GM12878 (cell line): ENCODE measurements around the gene ZNF284. TPM values are rescaled to one million over a fixed set of nuclear protein-coding genes. Genes with fewer than 3 reads are reported as not detected.
A peak's percentile ranks its signal among the peaks of the same experiment; 100 is the strongest.

ENCODE experiments used
- ATAC-seq: fragments of 200-7000 bp; cut with Tn5 transposase; 3 replicates; pipeline ENCODE4 v1.9.1; 2020; ENCODE audit warnings: mild to moderate bottlenecking, moderate library complexity
- BruUV-seq: library from RNA; stranded (reverse); fragments of 400-500 nt; replicated peaks from 2 replicates; lab custom pipeline; 2021; lab: Mats Ljungman, UMichigan
- CTCF ChIA-PET: fragments of 300-600 bp; sonication (Branson Sonifier 250); formaldehyde crosslinking; extraction: SDS; loops from one replicate; lab custom pipeline; 2021; ENCODE audit warnings: inconsistent platforms; lab: Yijun Ruan, JAX
- POLR2A ChIA-PET: fragments of 350-600 bp; formaldehyde crosslinking; extraction: SDS; loops from one replicate; lab custom pipeline; 2021; ENCODE audit warnings: inconsistent platforms; lab: Charles Lee
- RAD21 ChIA-PET: fragments of 300-600 bp; sonication (Branson Sonifier 250); formaldehyde crosslinking; loops from one replicate; lab custom pipeline; 2023; ENCODE audit warnings: antibody characterized with exemption; ENCODE audit not compliant: unreplicated experiment; lab: Charles Lee
- SMC1A ChIA-PET: fragments of 300-600 bp; sonication (Branson Sonifier 250); formaldehyde crosslinking; loops from one replicate; lab custom pipeline; 2023; ENCODE audit not compliant: unreplicated experiment, uncharacterized antibody; lab: Charles Lee
- DNase-seq: peaks from one replicate; pipeline ENCODE4 v3.0.0-alpha.2; 2011; ENCODE audit warnings: low read depth, low spot score
- FAIRE-seq: peaks from 3 replicates; lab custom pipeline; 2011; peaks lifted over from hg19 to GRCh38; lab: Jason Lieb, UNC
- H2AFZ ChIP-seq: 2 replicates; pipeline ENCODE4 v1.6.0; 2011; ENCODE audit warnings: low read depth, low read length, control low read depth; ENCODE audit not compliant: control insufficient read depth
- H3K27ac ChIP-seq: 2 replicates; pipeline ENCODE4 v1.5.1; 2011; ENCODE audit warnings: control low read depth; ENCODE audit not compliant: control insufficient read depth, insufficient read depth
- H3K27me3 ChIP-seq, 2 experiments: replicated peaks in 1 of 2; 2 replicates each; pipeline versions ENCODE4 v1.6.0 to v1.6.1; 2011; ENCODE audit warnings: low read length in 1 of 2; ENCODE audit not compliant: control insufficient read depth in 2 of 2, insufficient read depth in 2 of 2
- H3K36me3 ChIP-seq, 2 experiments: 2 replicates each; pipeline ENCODE4 v1.5.1; 2011; ENCODE audit warnings: low read length in 1 of 2; ENCODE audit not compliant: control insufficient read depth in 2 of 2, insufficient read depth in 2 of 2
- H3K4me1 ChIP-seq: 2 replicates; pipeline ENCODE4 v1.6.1; 2011; ENCODE audit warnings: mild to moderate bottlenecking, low read length, moderate library complexity, mixed read lengths; ENCODE audit not compliant: control insufficient read depth, insufficient read depth
- H3K4me2 ChIP-seq: 2 replicates; pipeline ENCODE4 v1.6.0; 2011; ENCODE audit warnings: control low read depth; ENCODE audit not compliant: control insufficient read depth, insufficient read depth
- H3K4me3 ChIP-seq: fragments of 200-600 bp; sonication (generic); 2 replicates; pipeline ENCODE4 v1.5.1; 2016
- H3K79me2 ChIP-seq: 2 replicates; pipeline ENCODE4 v1.6.0; 2011; ENCODE audit warnings: low read length; ENCODE audit not compliant: control insufficient read depth, insufficient read depth
- H3K9ac ChIP-seq: 2 replicates; pipeline ENCODE4 v1.8.0; 2011; ENCODE audit warnings: low read length, control low read depth, mixed read lengths; ENCODE audit not compliant: control insufficient read depth, insufficient read depth
- H3K9me3 ChIP-seq: replicated peaks from 3 replicates; pipeline ENCODE4 v1.5.1; 2011; ENCODE audit warnings: mild to moderate bottlenecking, low read length; ENCODE audit not compliant: control insufficient read depth, insufficient read depth
- H4K20me1 ChIP-seq: 2 replicates; pipeline ENCODE4 v1.6.0; 2011; ENCODE audit not compliant: control insufficient read depth, insufficient read depth
- CBX5 ChIP-seq: sonication (generic); IDR thresholded peaks from 2 replicates; pipeline ENCODE4 v1.6.1; 2016; ENCODE audit warnings: low read depth, moderate library complexity, mild to moderate bottlenecking, inconsistent platforms
- CREM ChIP-seq: IDR thresholded peaks from 2 replicates; pipeline ENCODE4 v1.6.1; 2014; ENCODE audit warnings: antibody characterized with exemption, low read depth
- POLR2A ChIP-seq: IDR thresholded peaks from 2 replicates; pipeline ENCODE4 v1.6.1; 2011; ENCODE audit warnings: low read depth, mild to moderate bottlenecking, low read length
- RUNX3 ChIP-seq: IDR thresholded peaks from 2 replicates; pipeline ENCODE4 v1.6.1; 2012; ENCODE audit warnings: low read length, inconsistent platforms
- SPI1 ChIP-seq: IDR thresholded peaks from 2 replicates; pipeline ENCODE4 v1.6.1; 2011; ENCODE audit warnings: low read depth, mild to moderate bottlenecking, low read length, moderate library complexity, borderline replicate concordance; ENCODE audit not compliant: insufficient read depth
- SUZ12 ChIP-seq: fragments of 200-600 bp; sonication (generic); IDR thresholded peaks from one replicate; pipeline ENCODE4 v1.6.1; 2018; ENCODE audit warnings: antibody characterized with exemption, mild to moderate bottlenecking; ENCODE audit not compliant: unreplicated experiment
- TCF12 ChIP-seq: IDR thresholded peaks from 2 replicates; pipeline ENCODE4 v1.6.1; 2011; ENCODE audit warnings: low read depth, mild to moderate bottlenecking, low read length
- ZNF207 ChIP-seq: fragments of 450-650 bp; IDR thresholded peaks from 2 replicates; pipeline ENCODE4 v1.6.1; 2014; ENCODE audit warnings: antibody characterized with exemption, mild to moderate bottlenecking, borderline replicate concordance
- WGBS: methylation state at CpG from one replicate; pipeline ENCODE4 v1.1.6; 2016; ENCODE audit warnings: low lambda C conversion rate; ENCODE audit not compliant: insufficient replicate concordance, insufficient coverage; ENCODE audit errors: missing lambda C conversion rate; 5-methylcytosine and 5-hydroxymethylcytosine counted together
- in situ Hi-C: fragments of 300-500 bp; cut with MboI; formaldehyde crosslinking; loops from 9 replicates; pipeline ENCODE4 v1.14.3; 2018; ENCODE audit warnings: mixed read lengths
- intact Hi-C: fragments of 100-400 bp; cut with micrococcal nuclease; formaldehyde crosslinking; loops from one replicate; pipeline ENCODE4 v1.14.2; 2022; ENCODE audit not compliant: unreplicated experiment
- polyA plus RNA-seq, 11 experiments: library from polyadenylated mRNA; depleted of rRNA in 4 of 11; unstranded in 6 of 11; stranded (reverse) in 5 of 11; fragments of >200 nt; fragmentation: Nextera tagmentation in 4 of 11; fragmentation: Illumina TruSeq in 1 of 11; extraction: Ambion mirVana in 4 of 11; extraction: Trizol in 1 of 11; gene quantifications; 1 replicate in 1 of 11; 2 replicates in 10 of 11; pipeline versions ENCODE4 v1.2.1 to v1.2.3, GENCODE V29; 2011 to 2016; ENCODE audit warnings: inconsistent platforms in 2 of 11, missing spikeins in 2 of 11, low read depth in 1 of 11
- total RNA-seq, 4 experiments: library from RNA; depleted of rRNA in 3 of 4; stranded (reverse); fragments of >200 nt in 3 of 4; fragmentation: Illumina TruSeq in 1 of 4; extraction: Trizol in 1 of 4; gene quantifications; 2 replicates each; pipeline versions ENCODE4 v1.2.1 to v1.2.3, GENCODE V29; 2013 to 2021
- TF ChIP-seq, protein P1 (sequence below): fragments of 450-650 bp; IDR thresholded peaks from 2 replicates; pipeline ENCODE4 v1.6.1; 2016; ENCODE audit warnings: mild to moderate bottlenecking, moderate library complexity, borderline replicate concordance
- TF ChIP-seq, protein P2 (sequence below): fragments of 450-650 bp; IDR thresholded peaks from 2 replicates; pipeline ENCODE4 v1.6.1; 2018; ENCODE audit warnings: mild to moderate bottlenecking, low read depth, moderate library complexity; ENCODE audit not compliant: partially characterized antibody
- TF ChIP-seq, protein P3 (sequence below): fragments of 450-650 bp; formaldehyde crosslinking; IDR thresholded peaks from 2 replicates; pipeline ENCODE4 v1.5.0; 2022; ENCODE audit warnings: mild to moderate bottlenecking, missing genetic modification characterization

ZNF284 gene
- total and polyA plus RNA-seq, 10 of the 15 experiments (the other 5 are each of a cell fraction or from before 2014, with no cell fraction given) = 0.35 to 1.7 (median 0.60) TPM

DNA sequence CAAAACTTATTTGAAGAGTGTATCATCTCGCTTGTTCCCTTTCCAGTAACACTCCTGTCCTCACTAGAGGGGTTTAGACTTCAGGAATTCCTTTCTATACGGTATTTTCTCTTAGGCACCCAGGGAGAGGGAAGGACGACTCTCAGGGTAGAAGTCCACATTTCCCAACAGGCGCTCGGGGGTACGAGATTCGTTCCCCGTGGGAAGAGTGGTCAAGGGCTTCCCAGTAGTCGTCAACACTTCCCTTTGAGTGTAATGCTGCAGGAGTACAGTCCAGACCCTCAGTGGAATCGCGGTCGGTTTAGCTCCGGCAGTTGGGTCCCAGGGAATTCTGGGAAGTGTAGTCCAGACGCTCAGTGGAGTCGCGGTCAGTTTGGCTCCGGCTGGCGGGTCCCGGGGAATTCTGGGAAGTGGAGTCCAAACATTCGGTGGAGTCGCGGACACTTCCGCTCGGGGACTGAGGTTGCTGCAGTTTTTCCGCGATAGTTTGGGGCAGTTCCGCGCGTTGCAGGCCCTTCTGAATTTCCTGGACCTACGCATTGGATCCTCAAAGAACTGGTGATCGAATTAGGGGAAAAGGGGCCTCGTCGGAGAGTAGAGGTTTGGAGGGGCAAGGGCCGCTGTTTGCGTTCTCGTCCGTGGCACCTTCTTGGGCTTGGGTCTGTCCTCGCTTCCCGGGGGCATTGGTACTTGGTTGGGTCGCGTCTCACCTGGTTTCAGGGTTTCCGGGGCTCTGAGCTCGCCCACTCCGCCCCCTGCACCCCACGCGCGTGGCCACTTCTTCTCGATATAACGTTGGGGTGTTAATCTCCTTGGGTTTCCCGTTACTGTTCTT lies 22.2 kb downstream of the ZNF284 start, which contains the start of gene ZNF224:
ZNF224 (plus strand) TSS at position 431 of the 835 bp plus-strand sequence. CDS start 3,513 bp downstream, outside the sequence.
- H3K36me3 ChIP-seq = peaks cover 0 to 12% of the 10 kb centered on the region in 2 experiments; a peak in 2 of 4 replicates
- no peaks in the 10 kb centered on the region for H3K27me3 ChIP-seq
- no peaks in the 10 kb centered on the region for H3K4me1 ChIP-seq
- ChIA-PET RAD21 (interaction anchor here (0.8 to 2.2 kb wide), 5 partner anchors 20 to 426 kb away, joined by 3 to 7 read pairs (median 4); partner anchors contain the start of gene ZNF226), CTCF (interaction anchor here (0.6 to 2.2 kb wide), 15 partner anchors 9 to 349 kb away, joined by 3 to 16 read pairs (median 4); partner anchors contain the start of genes ZNF222, ZNF223, ZNF225 and ZNF284), POLR2A (interaction anchor here (0.7 to 1.5 kb wide), 7 partner anchors 11 to 159 kb away, joined by 3 to 6 read pairs (median 3); partner anchors contain the start of genes ZNF155 and ZNF45), SMC1A (interaction anchor here (0.8 to 2.5 kb wide), 10 partner anchors 8 to 426 kb away, joined by 3 to 8 read pairs (median 4); partner anchors contain the start of gene ZNF226)
- BruUV-seq = no TSS peak
- peak within 1 kb of the TSS; percentile 89 for H3K4me2 ChIP-seq
- in situ Hi-C loops = no loop called here
- DNase-seq (peak; percentile 57), FAIRE-seq (peak; percentile 97), ATAC-seq (peak; percentile 95)
- no peaks in the 10 kb centered on the region; the same call in 1 of the 3 replicates for H3K9me3 ChIP-seq
- H3K9ac ChIP-seq = peak within 1 kb of the TSS; percentile 89
- peak within 1 kb of the TSS; percentile 100 for H2AFZ ChIP-seq
- H3K79me2 ChIP-seq = peaks cover 20% of the 10 kb centered on the region
- under 1% methylated on average over 47 of the region's 50 CpGs for WGBS
- peak within 1 kb of the TSS; percentile 97 for H3K4me3 ChIP-seq
- H4K20me1 ChIP-seq = no peaks in the 10 kb centered on the region
- H3K27ac ChIP-seq = peak within 1 kb of the TSS; percentile 43
- intact Hi-C loops = loop anchor here (1.0 to 10.0 kb wide), 2 partner anchors 92 to 159 kb away; partner anchors contain the start of genes ZNF230 and ZNF45
- TF ChIP-seq TCF12 (no peak), ZNF207 (0 out of 2 replicates have a peak, but pooled peaks have one; percentile 22), RUNX3 (peak; percentile 88), CBX5 (0 out of 2 replicates have a peak, but pooled peaks have one; percentile 24), SPI1 (peak; percentile 68; the same call in 1 of the 2 replicates), CREM (peak; percentile 91), POLR2A (peak; percentile 69), SUZ12 (no peak)
- TF ChIP-seq, protein P1, sequence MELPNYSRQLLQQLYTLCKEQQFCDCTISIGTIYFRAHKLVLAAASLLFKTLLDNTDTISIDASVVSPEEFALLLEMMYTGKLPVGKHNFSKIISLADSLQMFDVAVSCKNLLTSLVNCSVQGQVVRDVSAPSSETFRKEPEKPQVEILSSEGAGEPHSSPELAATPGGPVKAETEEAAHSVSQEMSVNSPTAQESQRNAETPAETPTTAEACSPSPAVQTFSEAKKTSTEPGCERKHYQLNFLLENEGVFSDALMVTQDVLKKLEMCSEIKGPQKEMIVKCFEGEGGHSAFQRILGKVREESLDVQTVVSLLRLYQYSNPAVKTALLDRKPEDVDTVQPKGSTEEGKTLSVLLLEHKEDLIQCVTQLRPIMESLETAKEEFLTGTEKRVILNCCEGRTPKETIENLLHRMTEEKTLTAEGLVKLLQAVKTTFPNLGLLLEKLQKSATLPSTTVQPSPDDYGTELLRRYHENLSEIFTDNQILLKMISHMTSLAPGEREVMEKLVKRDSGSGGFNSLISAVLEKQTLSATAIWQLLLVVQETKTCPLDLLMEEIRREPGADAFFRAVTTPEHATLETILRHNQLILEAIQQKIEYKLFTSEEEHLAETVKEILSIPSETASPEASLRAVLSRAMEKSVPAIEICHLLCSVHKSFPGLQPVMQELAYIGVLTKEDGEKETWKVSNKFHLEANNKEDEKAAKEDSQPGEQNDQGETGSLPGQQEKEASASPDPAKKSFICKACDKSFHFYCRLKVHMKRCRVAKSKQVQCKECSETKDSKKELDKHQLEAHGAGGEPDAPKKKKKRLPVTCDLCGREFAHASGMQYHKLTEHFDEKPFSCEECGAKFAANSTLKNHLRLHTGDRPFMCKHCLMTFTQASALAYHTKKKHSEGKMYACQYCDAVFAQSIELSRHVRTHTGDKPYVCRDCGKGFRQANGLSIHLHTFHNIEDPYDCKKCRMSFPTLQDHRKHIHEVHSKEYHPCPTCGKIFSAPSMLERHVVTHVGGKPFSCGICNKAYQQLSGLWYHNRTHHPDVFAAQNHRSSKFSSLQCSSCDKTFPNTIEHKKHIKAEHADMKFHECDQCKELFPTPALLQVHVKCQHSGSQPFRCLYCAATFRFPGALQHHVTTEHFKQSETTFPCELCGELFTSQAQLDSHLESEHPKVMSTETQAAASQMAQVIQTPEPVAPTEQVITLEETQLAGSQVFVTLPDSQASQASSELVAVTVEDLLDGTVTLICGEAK = peak; percentile 89
- TF ChIP-seq, protein P2, sequence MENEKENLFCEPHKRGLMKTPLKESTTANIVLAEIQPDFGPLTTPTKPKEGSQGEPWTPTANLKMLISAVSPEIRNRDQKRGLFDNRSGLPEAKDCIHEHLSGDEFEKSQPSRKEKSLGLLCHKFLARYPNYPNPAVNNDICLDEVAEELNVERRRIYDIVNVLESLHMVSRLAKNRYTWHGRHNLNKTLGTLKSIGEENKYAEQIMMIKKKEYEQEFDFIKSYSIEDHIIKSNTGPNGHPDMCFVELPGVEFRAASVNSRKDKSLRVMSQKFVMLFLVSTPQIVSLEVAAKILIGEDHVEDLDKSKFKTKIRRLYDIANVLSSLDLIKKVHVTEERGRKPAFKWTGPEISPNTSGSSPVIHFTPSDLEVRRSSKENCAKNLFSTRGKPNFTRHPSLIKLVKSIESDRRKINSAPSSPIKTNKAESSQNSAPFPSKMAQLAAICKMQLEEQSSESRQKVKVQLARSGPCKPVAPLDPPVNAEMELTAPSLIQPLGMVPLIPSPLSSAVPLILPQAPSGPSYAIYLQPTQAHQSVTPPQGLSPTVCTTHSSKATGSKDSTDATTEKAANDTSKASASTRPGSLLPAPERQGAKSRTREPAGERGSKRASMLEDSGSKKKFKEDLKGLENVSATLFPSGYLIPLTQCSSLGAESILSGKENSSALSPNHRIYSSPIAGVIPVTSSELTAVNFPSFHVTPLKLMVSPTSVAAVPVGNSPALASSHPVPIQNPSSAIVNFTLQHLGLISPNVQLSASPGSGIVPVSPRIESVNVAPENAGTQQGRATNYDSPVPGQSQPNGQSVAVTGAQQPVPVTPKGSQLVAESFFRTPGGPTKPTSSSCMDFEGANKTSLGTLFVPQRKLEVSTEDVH = no peak
- TF ChIP-seq, protein P3, sequence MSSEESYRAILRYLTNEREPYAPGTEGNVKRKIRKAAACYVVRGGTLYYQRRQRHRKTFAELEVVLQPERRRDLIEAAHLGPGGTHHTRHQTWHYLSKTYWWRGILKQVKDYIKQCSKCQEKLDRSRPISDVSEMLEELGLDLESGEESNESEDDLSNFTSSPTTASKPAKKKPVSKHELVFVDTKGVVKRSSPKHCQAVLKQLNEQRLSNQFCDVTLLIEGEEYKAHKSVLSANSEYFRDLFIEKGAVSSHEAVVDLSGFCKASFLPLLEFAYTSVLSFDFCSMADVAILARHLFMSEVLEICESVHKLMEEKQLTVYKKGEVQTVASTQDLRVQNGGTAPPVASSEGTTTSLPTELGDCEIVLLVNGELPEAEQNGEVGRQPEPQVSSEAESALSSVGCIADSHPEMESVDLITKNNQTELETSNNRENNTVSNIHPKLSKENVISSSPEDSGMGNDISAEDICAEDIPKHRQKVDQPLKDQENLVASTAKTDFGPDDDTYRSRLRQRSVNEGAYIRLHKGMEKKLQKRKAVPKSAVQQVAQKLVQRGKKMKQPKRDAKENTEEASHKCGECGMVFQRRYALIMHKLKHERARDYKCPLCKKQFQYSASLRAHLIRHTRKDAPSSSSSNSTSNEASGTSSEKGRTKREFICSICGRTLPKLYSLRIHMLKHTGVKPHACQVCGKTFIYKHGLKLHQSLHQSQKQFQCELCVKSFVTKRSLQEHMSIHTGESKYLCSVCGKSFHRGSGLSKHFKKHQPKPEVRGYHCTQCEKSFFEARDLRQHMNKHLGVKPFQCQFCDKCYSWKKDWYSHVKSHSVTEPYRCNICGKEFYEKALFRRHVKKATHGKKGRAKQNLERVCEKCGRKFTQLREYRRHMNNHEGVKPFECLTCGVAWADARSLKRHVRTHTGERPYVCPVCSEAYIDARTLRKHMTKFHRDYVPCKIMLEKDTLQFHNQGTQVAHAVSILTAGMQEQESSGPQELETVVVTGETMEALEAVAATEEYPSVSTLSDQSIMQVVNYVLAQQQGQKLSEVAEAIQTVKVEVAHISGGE = peak; percentile 52; the same call in 1 of the 2 replicates
